HEK293 (cell line): ENCODE data around the gene EBI3.

ENCODE experiments used
- CTCF ChIA-PET: fragments of 350-600 bp; formaldehyde crosslinking; extraction: SDS; loops from one replicate; lab custom pipeline; 2021; ENCODE audit warnings: antibody characterized with exemption; lab: Yijun Ruan, JAX
- POLR2A ChIA-PET: fragments of 300-600 bp; formaldehyde crosslinking; extraction: SDS; loops from one replicate; lab custom pipeline; 2020; ENCODE audit warnings: antibody characterized with exemption, inconsistent platforms; lab: Yijun Ruan, JAX
- H3K27ac ChIP-seq: fragments of 200-500 bp; sonication (Bioruptor generic); 2 replicates; pipeline ENCODE4 v1.5.1; 2014; ENCODE audit warnings: low read depth, low read length, control low read depth, inconsistent platforms; ENCODE audit errors: extremely low read depth
- H3K36me3 ChIP-seq, 2 experiments: fragments of 200-500 bp in 1 of 2; sonication (Bioruptor generic) in 1 of 2; 1 replicate in 1 of 2; 2 replicates in 1 of 2; pipeline ENCODE4 v1.5.1; 2014 to 2017; ENCODE audit warnings: inconsistent platforms in 2 of 2, low read length in 2 of 2; ENCODE audit not compliant: control insufficient read depth in 2 of 2, insufficient read depth in 1 of 2
- H3K4me1 ChIP-seq: fragments of 200-500 bp; sonication (Bioruptor generic); 2 replicates; pipeline ENCODE4 v1.5.1; 2014; ENCODE audit warnings: mild to moderate bottlenecking, low read length, inconsistent platforms; ENCODE audit not compliant: control insufficient read depth, insufficient read depth
- H3K4me3 ChIP-seq: 2 replicates; pipeline ENCODE4 v1.5.1; 2011; ENCODE audit warnings: low read depth, mild to moderate bottlenecking, control low read depth, low read length, moderate library complexity
- H3K9me3 ChIP-seq: fragments of 200-500 bp; sonication (Bioruptor generic); 2 replicates; pipeline ENCODE4 v1.5.1; 2014; ENCODE audit warnings: low read depth, low read length, inconsistent platforms; ENCODE audit not compliant: control insufficient read depth, insufficient read depth
- GFI1B ChIP-seq: fragments of 450-650 bp; formaldehyde crosslinking; IDR thresholded peaks from 2 replicates; pipeline ENCODE4 v1.5.1; 2016; ENCODE audit warnings: missing biosample characterization, missing genetic modification characterization
- KLF9 ChIP-seq: fragments of 450-650 bp; formaldehyde crosslinking; IDR thresholded peaks from 2 replicates; pipeline ENCODE4 v1.5.1; 2016; ENCODE audit warnings: missing biosample characterization, missing genetic modification characterization, low read depth
- OSR2 ChIP-seq: fragments of 450-650 bp; formaldehyde crosslinking; IDR thresholded peaks from 2 replicates; pipeline ENCODE4 v1.5.1; 2016; ENCODE audit warnings: missing biosample characterization, missing genetic modification characterization
- ZFHX2 ChIP-seq: fragments of 450-650 bp; formaldehyde crosslinking; conservative IDR thresholded peaks from 2 replicates; pipeline ENCODE4 v1.5.1; 2016; ENCODE audit warnings: missing biosample characterization, missing genetic modification characterization
- ZNF140 ChIP-seq: fragments of 450-650 bp; formaldehyde crosslinking; IDR thresholded peaks from 2 replicates; pipeline ENCODE4 v1.5.1; 2016; ENCODE audit warnings: missing biosample characterization, missing genetic modification characterization
- ZNF501 ChIP-seq: fragments of 450-650 bp; formaldehyde crosslinking; IDR thresholded peaks from 2 replicates; pipeline ENCODE4 v1.5.1; 2016; ENCODE audit warnings: missing biosample characterization, missing genetic modification characterization
- ZNF530 ChIP-seq: fragments of 450-650 bp; formaldehyde crosslinking; IDR thresholded peaks from 2 replicates; pipeline ENCODE4 v1.5.1; 2016; ENCODE audit warnings: low read depth, missing biosample characterization, missing genetic modification characterization
- ZNF558 ChIP-seq: fragments of 450-650 bp; formaldehyde crosslinking; IDR thresholded peaks from 2 replicates; pipeline ENCODE4 v1.5.1; 2016; ENCODE audit warnings: missing biosample characterization, missing genetic modification characterization
- ZNF660 ChIP-seq: fragments of 450-650 bp; IDR thresholded peaks from 2 replicates; pipeline ENCODE4 v1.5.1; 2018; ENCODE audit warnings: missing biosample characterization, mild to moderate bottlenecking, missing genetic modification characterization
- ZXDB ChIP-seq: fragments of 450-650 bp; formaldehyde crosslinking; IDR thresholded peaks from 2 replicates; pipeline ENCODE4 v1.5.1; 2016; ENCODE audit warnings: missing biosample characterization, missing genetic modification characterization
- TF ChIP-seq, protein P1 (sequence below): fragments of 450-650 bp; formaldehyde crosslinking; IDR thresholded peaks from 2 replicates; pipeline ENCODE4 v1.5.1; 2016; ENCODE audit warnings: missing biosample characterization, missing genetic modification characterization
- TF ChIP-seq, protein P2 (sequence below): fragments of 450-650 bp; formaldehyde crosslinking; IDR thresholded peaks from 2 replicates; pipeline ENCODE4 v1.5.1; 2017; ENCODE audit warnings: missing biosample characterization, missing genetic modification characterization
- TF ChIP-seq, protein P3 (sequence below): fragments of 450-650 bp; formaldehyde crosslinking; IDR thresholded peaks from 2 replicates; pipeline ENCODE4 v1.5.1; 2016; ENCODE audit warnings: missing biosample characterization, missing genetic modification characterization
- TF ChIP-seq, protein P4 (sequence below): fragments of 450-650 bp; formaldehyde crosslinking; IDR thresholded peaks from 2 replicates; pipeline ENCODE4 v1.5.1; 2017; ENCODE audit warnings: missing biosample characterization, missing genetic modification characterization

Gene EBI3

DNA sequence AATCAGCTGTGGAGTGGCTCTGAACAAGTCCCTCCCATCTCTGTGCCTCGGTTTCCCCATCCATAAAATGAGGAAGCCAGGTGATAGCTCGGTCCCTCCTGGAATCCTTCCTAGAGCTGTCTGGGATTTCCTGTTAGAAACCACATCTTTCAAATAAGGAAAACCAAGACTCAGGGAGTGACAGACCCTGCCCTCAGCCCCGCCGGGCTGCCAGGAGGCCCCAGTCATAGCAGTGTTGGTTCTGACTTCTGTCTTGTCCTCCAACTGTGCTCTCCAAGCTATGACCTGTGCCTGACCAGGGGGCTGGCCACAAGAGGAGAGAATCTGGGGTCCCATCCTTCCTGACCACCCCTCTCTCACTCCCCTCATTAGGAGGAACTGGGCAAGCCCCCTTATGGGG is 48.7 kb downstream of the EBI3 start:
- ChIA-PET CTCF (interaction anchor here (0.6 to 1.7 kb wide), 4 partner anchors 9 to 281 kb away, joined by 3 to 12 read pairs (median 6); no protein-coding TSS in a partner anchor), POLR2A (interaction anchor here (1.4 to 2.7 kb wide), 2 partner anchors 41 to 65 kb away, joined by 4 to 9 read pairs; partner anchors contain the start of gene MPND)
- TF ChIP-seq GFI1B (tag by site-specific recombination), result no peak
- TF ChIP-seq, protein P1, sequence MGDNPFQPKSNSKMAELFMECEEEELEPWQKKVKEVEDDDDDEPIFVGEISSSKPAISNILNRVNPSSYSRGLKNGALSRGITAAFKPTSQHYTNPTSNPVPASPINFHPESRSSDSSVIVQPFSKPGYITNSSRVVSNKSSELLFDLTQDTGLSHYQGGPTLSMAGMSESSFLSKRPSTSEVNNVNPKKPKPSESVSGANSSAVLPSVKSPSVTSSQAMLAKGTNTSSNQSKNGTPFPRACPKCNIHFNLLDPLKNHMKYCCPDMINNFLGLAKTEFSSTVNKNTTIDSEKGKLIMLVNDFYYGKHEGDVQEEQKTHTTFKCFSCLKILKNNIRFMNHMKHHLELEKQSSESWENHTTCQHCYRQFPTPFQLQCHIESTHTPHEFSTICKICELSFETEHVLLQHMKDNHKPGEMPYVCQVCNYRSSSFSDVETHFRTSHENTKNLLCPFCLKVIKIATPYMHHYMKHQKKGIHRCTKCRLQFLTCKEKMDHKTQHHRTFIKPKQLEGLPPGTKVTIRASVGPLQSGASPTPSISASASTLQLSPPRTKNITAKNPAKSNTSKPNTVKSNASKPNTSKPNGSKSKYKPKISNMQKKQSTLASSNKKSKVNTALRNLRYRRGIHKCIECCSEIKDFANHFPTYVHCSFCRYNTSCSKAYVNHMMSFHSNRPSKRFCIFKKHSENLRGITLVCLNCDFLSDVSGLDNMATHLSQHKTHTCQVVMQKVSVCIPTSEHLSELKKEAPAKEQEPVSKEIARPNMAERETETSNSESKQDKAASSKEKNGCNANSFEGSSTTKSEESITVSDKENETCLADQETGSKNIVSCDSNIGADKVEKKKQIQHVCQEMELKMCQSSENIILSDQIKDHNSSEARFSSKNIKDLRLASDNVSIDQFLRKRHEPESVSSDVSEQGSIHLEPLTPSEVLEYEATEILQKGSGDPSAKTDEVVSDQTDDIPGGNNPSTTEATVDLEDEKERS (tag by site-specific recombination), result no peak
- TF ChIP-seq ZFHX2 (tag by site-specific recombination), result no peak
- TF ChIP-seq ZNF660 (tag by site-specific recombination), result no peak
- no peak for TF ChIP-seq ZNF558 (tag by site-specific recombination)
- no peak for TF ChIP-seq KLF9
- TF ChIP-seq, protein P2, sequence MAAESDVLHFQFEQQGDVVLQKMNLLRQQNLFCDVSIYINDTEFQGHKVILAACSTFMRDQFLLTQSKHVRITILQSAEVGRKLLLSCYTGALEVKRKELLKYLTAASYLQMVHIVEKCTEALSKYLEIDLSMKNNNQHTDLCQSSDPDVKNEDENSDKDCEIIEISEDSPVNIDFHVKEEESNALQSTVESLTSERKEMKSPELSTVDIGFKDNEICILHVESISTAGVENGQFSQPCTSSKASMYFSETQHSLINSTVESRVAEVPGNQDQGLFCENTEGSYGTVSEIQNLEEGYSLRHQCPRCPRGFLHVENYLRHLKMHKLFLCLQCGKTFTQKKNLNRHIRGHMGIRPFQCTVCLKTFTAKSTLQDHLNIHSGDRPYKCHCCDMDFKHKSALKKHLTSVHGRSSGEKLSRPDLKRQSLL (tag by site-specific recombination), result no peak
- no peak for TF ChIP-seq ZNF530 (tag by site-specific recombination)
- TF ChIP-seq ZNF501 (tag by site-specific recombination), result no peak
- no peak for TF ChIP-seq OSR2 (tag by site-specific recombination)
- Histone ChIP-seq H3K27ac (no peak overlapping the region), H3K4me3 (no peak overlapping the region), H3K9me3 (no peaks in the 10 kb centered on the region), H3K36me3 (no peaks in the 10 kb centered on the region), H3K4me1 (no peaks in the 10 kb centered on the region; the same call in 1 of the 2 replicates)

DNA sequence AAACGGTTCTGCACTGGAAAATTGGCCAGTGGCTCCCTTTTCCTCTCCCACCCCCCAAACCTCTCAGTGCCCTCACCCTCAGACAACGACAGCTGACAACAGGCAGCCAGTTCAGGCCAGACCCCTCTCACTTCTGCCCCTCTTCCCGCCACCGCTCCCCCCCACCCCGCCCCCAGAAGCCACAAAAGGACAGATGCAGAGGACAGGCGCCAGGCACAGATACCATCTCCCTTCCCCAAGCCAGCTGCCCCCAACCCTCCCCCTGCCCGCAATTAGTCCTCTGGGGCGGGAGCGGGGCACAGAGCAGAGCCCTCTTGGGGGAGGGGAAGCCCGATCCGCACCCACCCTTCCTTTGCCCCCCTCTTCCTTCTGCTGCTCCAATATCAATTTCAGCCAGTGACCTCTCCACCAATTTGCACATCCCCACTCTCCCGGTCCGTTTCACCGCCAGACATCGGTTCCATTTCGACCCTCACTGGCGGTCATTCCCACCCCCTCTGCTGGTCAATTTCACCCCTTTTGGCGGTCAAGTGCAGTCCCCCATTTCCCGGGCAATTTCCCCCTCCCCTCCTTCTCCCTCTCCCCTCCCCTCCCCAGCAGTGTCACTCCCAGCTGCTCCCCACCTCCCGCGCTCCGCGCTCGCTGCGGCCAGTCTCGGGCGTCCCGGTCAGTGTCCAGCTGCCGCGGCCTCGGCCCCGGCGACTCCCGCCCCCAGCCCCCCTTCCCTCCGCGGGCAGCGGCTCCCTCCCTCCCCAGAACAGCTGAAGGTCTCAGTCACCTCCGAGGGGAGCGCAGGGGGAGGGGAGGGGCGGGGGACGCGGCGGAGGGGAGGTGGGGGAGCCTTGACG is 49.3 kb downstream of the EBI3 start, which contains the start of gene SHD:
TSS of gene SHD (plus strand) at position 848 of the 848 bp plus-strand sequence. CDS start 798 bp downstream, outside the sequence.
- Histone ChIP-seq H3K4me3 (peak within 1 kb of the TSS; percentile 13), H3K27ac (no peak within 1 kb of the TSS)
- POLR2A ChIA-PET, result interaction anchor here (2.7 kb wide), 1 partner anchor 64 kb away, joined by 9 read pairs; the partner anchor contains the start of gene MPND

More for the DNA sequence above, 49.3 kb downstream of the EBI3 start, which contains the start of gene SHD:
- TF ChIP-seq, protein P3, sequence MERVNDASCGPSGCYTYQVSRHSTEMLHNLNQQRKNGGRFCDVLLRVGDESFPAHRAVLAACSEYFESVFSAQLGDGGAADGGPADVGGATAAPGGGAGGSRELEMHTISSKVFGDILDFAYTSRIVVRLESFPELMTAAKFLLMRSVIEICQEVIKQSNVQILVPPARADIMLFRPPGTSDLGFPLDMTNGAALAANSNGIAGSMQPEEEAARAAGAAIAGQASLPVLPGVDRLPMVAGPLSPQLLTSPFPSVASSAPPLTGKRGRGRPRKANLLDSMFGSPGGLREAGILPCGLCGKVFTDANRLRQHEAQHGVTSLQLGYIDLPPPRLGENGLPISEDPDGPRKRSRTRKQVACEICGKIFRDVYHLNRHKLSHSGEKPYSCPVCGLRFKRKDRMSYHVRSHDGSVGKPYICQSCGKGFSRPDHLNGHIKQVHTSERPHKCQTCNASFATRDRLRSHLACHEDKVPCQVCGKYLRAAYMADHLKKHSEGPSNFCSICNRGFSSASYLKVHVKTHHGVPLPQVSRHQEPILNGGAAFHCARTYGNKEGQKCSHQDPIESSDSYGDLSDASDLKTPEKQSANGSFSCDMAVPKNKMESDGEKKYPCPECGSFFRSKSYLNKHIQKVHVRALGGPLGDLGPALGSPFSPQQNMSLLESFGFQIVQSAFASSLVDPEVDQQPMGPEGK (tag by site-specific recombination), result 0 out of 2 replicates have a peak, but pooled peaks have one; percentile 12
- no peak for TF ChIP-seq ZXDB
- no peak for TF ChIP-seq ZNF140
- TF ChIP-seq, protein P4, sequence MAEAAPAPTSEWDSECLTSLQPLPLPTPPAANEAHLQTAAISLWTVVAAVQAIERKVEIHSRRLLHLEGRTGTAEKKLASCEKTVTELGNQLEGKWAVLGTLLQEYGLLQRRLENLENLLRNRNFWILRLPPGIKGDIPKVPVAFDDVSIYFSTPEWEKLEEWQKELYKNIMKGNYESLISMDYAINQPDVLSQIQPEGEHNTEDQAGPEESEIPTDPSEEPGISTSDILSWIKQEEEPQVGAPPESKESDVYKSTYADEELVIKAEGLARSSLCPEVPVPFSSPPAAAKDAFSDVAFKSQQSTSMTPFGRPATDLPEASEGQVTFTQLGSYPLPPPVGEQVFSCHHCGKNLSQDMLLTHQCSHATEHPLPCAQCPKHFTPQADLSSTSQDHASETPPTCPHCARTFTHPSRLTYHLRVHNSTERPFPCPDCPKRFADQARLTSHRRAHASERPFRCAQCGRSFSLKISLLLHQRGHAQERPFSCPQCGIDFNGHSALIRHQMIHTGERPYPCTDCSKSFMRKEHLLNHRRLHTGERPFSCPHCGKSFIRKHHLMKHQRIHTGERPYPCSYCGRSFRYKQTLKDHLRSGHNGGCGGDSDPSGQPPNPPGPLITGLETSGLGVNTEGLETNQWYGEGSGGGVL, result peak; percentile 59
- no peaks in the 10 kb centered on the region for H3K36me3 ChIP-seq
- CTCF ChIA-PET, result interaction anchor here (0.6 to 1.7 kb wide), 4 partner anchors 12 to 280 kb away, joined by 3 to 12 read pairs (median 3); no protein-coding TSS in a partner anchor
- no peaks in the 10 kb centered on the region for H3K9me3 ChIP-seq
- H3K4me1 ChIP-seq, result no peaks in the 10 kb centered on the region; the same call in 1 of the 2 replicates
